HepG2 (cell line): Measurements from ENCODE around the gene AIFM1. TPM values are rescaled to one million over a fixed set of nuclear protein-coding genes. Genes with fewer than 3 reads are reported as not detected.

Source experiments
- HIC2 ChIP-seq: sonication (generic); formaldehyde crosslinking; IDR thresholded peaks from 2 replicates; pipeline ENCODE4 v1.9.0; 2022; ENCODE audit warnings: low read depth, missing genetic modification reagents
- KLF13 ChIP-seq: sonication (generic); formaldehyde crosslinking; IDR thresholded peaks from 2 replicates; pipeline ENCODE4 v1.4.0; 2020; ENCODE audit warnings: mild to moderate bottlenecking, missing genetic modification reagents
- LCORL ChIP-seq, 2 experiments: fragments of 450-650 bp in 1 of 2; sonication (generic) in 1 of 2; formaldehyde crosslinking in 1 of 2; IDR thresholded peaks; 2 replicates each; pipeline versions ENCODE4 v1.5.0 to v1.6.1; 2017 to 2020; ENCODE audit warnings: antibody characterized with exemption in 1 of 2, missing genetic modification reagents in 1 of 2
- MAFF ChIP-seq: IDR thresholded peaks from 2 replicates; pipeline ENCODE4 v1.6.1; 2011; ENCODE audit warnings: low read depth, low read length, improper control_type of control experiment
- NFYC ChIP-seq: IDR thresholded peaks from 2 replicates; pipeline ENCODE4 v1.6.1; 2016; ENCODE audit warnings: missing genetic modification reagents, missing compliant biosample characterization
- PTBP1 ChIP-seq: fragments of 200-400 bp; formaldehyde crosslinking; IDR thresholded peaks from 2 replicates; pipeline ENCODE4 v1.6.1; 2018; ENCODE audit warnings: low read length, low read depth; ENCODE audit not compliant: poor library complexity, severe bottlenecking
- SP5 ChIP-seq: IDR thresholded peaks from 2 replicates; pipeline ENCODE4 v1.6.1; 2016; ENCODE audit warnings: low read depth, borderline replicate concordance
- TBL1XR1 ChIP-seq: fragments of 150-350 bp; IDR thresholded peaks from 2 replicates; pipeline ENCODE4 v1.6.1; 2014; ENCODE audit warnings: borderline replicate concordance, low read length; ENCODE audit not compliant: partially characterized antibody
- TGIF2 ChIP-seq: IDR thresholded peaks from 2 replicates; pipeline ENCODE4 v1.6.1; 2016; ENCODE audit warnings: control low read depth, missing compliant biosample characterization
- ZBTB33 ChIP-seq: sonication (generic); formaldehyde crosslinking; IDR thresholded peaks from 2 replicates; pipeline ENCODE4 v1.4.0; 2020; ENCODE audit warnings: missing genetic modification reagents
- ZNF484 ChIP-seq: sonication (generic); formaldehyde crosslinking; IDR thresholded peaks from 2 replicates; pipeline ENCODE4 v1.5.1; 2020; ENCODE audit warnings: mild to moderate bottlenecking, low read depth, missing genetic modification reagents, borderline replicate concordance
- polyA plus RNA-seq, 8 experiments: library from polyadenylated mRNA; depleted of rRNA in 3 of 8; stranded (reverse) in 7 of 8; unstranded in 1 of 8; fragments of >200 nt; fragmentation: Illumina TruSeq in 4 of 8; extraction: Trizol in 4 of 8; gene quantifications; 2 replicates each; pipeline versions ENCODE4 v1.2.1 to v1.2.3, GENCODE V29; 2011 to 2016; ENCODE audit warnings: low read depth in 4 of 8, missing spikeins in 1 of 8, mixed read lengths in 1 of 8; ENCODE audit not compliant: insufficient read depth in 1 of 8
- total RNA-seq, 5 experiments: library from RNA; depleted of rRNA; stranded (reverse); fragments of >200 nt; fragmentation: Illumina TruSeq; extraction: Trizol; gene quantifications; 2 replicates each; pipeline ENCODE4 v1.2.3, GENCODE V29; 2016; ENCODE audit warnings: low read depth in 1 of 5
- TF ChIP-seq, protein P1 (sequence below): sonication (generic); formaldehyde crosslinking; IDR thresholded peaks from 2 replicates; pipeline ENCODE4 v1.4.0; 2020; ENCODE audit warnings: missing genetic modification reagents, borderline replicate concordance
- TF ChIP-seq, protein P2 (sequence below): sonication (generic); formaldehyde crosslinking; IDR thresholded peaks from 2 replicates; pipeline ENCODE4 v1.5.0; 2020; ENCODE audit warnings: mild to moderate bottlenecking, missing genetic modification reagents, borderline replicate concordance
- TF ChIP-seq, protein P3 (sequence below): sonication (generic); formaldehyde crosslinking; IDR thresholded peaks from 2 replicates; pipeline ENCODE4 v1.4.0; 2020; ENCODE audit warnings: mild to moderate bottlenecking, low read depth, missing genetic modification reagents
- TF ChIP-seq, protein P4 (sequence below): sonication (generic); formaldehyde crosslinking; IDR thresholded peaks from 2 replicates; pipeline ENCODE4 v1.5.0; 2020; ENCODE audit warnings: mild to moderate bottlenecking, missing genetic modification reagents, borderline replicate concordance

The AIFM1 gene
- total and polyA plus RNA-seq, 2 of the 13 experiments (the other 11 are each of a cell fraction or from before 2014, with no cell fraction given): 42.8 to 46.9 TPM

DNA sequence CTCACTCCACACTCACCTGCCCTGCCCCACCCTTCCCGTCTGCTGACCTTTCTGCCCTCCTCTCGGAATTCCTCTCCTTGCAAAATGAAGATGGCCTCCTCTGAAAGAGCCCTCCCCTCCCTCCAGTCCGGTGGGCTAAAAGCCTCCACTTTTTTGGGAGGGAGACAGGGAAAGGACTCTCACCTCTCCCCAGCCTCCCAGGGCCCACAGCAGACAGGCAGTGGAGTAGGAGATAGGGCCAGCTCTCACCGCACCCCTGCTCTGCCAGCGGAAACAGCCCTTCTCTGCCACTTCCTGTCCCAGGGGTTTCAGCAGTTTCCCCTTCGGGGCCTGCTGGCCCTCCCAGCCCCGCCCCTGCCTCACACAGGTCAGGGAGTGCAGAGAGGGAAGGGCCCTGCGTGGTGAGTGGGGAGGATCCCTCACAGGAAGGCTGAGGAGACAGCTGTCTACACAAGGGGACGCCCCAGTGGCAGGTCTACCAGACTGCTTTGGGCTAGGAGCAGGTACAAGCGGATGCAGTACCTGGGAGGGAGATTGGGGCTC lies 73.6 kb downstream of the AIFM1 start (continued):
- TF ChIP-seq, protein P1, sequence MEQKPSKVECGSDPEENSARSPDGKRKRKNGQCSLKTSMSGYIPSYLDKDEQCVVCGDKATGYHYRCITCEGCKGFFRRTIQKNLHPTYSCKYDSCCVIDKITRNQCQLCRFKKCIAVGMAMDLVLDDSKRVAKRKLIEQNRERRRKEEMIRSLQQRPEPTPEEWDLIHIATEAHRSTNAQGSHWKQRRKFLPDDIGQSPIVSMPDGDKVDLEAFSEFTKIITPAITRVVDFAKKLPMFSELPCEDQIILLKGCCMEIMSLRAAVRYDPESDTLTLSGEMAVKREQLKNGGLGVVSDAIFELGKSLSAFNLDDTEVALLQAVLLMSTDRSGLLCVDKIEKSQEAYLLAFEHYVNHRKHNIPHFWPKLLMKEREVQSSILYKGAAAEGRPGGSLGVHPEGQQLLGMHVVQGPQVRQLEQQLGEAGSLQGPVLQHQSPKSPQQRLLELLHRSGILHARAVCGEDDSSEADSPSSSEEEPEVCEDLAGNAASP: no peak
- TF ChIP-seq PTBP1: no peak
- TF ChIP-seq SP5 (CRISPR knock-in tag): peak; percentile 58; the same call in 1 of the 2 replicates
- no peak for TF ChIP-seq ZNF484 (CRISPR knock-in tag)
- no peak for TF ChIP-seq HIC2 (CRISPR knock-in tag)
- no peak for TF ChIP-seq ZBTB33 (CRISPR knock-in tag)
- no peak for TF ChIP-seq TBL1XR1
- TF ChIP-seq KLF13 (CRISPR knock-in tag): no peak
- TF ChIP-seq, protein P2, sequence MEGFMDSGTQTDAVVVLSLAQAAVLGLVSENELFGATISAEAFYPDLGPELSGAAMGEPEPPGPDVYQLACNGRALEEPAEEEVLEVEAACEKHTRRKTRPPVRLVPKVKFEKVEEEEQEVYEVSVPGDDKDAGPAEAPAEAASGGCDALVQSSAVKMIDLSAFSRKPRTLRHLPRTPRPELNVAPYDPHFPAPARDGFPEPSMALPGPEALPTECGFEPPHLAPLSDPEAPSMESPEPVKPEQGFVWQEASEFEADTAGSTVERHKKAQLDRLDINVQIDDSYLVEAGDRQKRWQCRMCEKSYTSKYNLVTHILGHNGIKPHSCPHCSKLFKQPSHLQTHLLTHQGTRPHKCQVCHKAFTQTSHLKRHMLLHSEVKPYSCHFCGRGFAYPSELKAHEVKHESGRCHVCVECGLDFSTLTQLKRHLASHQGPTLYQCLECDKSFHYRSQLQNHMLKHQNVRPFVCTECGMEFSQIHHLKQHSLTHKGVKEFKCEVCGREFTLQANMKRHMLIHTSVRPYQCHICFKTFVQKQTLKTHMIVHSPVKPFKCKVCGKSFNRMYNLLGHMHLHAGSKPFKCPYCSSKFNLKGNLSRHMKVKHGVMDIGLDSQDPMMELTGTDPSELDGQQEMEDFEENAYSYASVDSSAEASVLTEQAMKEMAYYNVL (CRISPR knock-in tag): no peak
- TF ChIP-seq, protein P3, sequence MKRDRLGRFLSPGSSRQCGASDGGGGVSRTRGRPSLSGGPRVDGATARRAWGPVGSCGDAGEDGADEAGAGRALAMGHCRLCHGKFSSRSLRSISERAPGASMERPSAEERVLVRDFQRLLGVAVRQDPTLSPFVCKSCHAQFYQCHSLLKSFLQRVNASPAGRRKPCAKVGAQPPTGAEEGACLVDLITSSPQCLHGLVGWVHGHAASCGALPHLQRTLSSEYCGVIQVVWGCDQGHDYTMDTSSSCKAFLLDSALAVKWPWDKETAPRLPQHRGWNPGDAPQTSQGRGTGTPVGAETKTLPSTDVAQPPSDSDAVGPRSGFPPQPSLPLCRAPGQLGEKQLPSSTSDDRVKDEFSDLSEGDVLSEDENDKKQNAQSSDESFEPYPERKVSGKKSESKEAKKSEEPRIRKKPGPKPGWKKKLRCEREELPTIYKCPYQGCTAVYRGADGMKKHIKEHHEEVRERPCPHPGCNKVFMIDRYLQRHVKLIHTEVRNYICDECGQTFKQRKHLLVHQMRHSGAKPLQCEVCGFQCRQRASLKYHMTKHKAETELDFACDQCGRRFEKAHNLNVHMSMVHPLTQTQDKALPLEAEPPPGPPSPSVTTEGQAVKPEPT (CRISPR knock-in tag): no peak
- no peak for TF ChIP-seq LCORL (IDR thresholded peaks at IDR 0.05)
- TF ChIP-seq LCORL (CRISPR knock-in tag; IDR thresholded peaks at IDR 0.05): peak; percentile 58; the same call in 1 of the 2 replicates
- TF ChIP-seq, protein P4, sequence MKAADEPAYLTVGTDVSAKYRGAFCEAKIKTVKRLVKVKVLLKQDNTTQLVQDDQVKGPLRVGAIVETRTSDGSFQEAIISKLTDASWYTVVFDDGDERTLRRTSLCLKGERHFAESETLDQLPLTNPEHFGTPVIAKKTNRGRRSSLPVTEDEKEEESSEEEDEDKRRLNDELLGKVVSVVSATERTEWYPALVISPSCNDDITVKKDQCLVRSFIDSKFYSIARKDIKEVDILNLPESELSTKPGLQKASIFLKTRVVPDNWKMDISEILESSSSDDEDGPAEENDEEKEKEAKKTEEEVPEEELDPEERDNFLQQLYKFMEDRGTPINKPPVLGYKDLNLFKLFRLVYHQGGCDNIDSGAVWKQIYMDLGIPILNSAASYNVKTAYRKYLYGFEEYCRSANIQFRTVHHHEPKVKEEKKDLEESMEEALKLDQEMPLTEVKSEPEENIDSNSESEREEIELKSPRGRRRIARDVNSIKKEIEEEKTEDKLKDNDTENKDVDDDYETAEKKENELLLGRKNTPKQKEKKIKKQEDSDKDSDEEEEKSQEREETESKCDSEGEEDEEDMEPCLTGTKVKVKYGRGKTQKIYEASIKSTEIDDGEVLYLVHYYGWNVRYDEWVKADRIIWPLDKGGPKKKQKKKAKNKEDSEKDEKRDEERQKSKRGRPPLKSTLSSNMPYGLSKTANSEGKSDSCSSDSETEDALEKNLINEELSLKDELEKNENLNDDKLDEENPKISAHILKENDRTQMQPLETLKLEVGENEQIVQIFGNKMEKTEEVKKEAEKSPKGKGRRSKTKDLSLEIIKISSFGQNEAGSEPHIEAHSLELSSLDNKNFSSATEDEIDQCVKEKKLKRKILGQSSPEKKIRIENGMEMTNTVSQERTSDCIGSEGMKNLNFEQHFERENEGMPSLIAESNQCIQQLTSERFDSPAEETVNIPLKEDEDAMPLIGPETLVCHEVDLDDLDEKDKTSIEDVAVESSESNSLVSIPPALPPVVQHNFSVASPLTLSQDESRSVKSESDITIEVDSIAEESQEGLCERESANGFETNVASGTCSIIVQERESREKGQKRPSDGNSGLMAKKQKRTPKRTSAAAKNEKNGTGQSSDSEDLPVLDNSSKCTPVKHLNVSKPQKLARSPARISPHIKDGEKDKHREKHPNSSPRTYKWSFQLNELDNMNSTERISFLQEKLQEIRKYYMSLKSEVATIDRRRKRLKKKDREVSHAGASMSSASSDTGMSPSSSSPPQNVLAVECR: peak; percentile 32; the same call in 1 of the 2 replicates
- no peak for TF ChIP-seq MAFF
- TF ChIP-seq NFYC: no peak
- TF ChIP-seq TGIF2 (CRISPR knock-in tag): no peak
